Activated CD8-positive, alpha-beta memory T cell treated with anti-CD3 and anti-CD28 coated beads for 1 hour (primary cell): ENCODE measurements around the gene DHRS3.
A peak's percentile ranks its signal among the peaks of the same experiment; 100 is the strongest.

Experiments used
- DNase-seq, 2 donors: peaks; one replicate each; pipeline ENCODE4 v3.0.0-alpha.2; 2020; ENCODE audit warnings: low read depth in 1 of 2; ENCODE audit errors: extremely low read depth in 1 of 2

The DHRS3 gene

GRCh38 chr1:12640237-12640957 lies 22.4 kb upstream of the DHRS3 start:
- no peak for DNase-seq

GRCh38 chr1:12637693-12638092 lies 19.7 kb upstream of the DHRS3 start:
- no peak for DNase-seq

- DNase-seq = no peak
Observed at GRCh38 chr1:12636098-12636950, 18.3 kb upstream of the DHRS3 start.

GRCh38 chr1:12634696-12635202 lies 16.7 kb upstream of the DHRS3 start:
- no peak for DNase-seq

GRCh38 chr1:12634156-12634555 lies 16.1 kb upstream of the DHRS3 start:
- no peak for DNase-seq

- DNase-seq = no peak
Observed at GRCh38 chr1:12631571-12631970, 13.6 kb upstream of the DHRS3 start.

- no peak for DNase-seq
Observed at GRCh38 chr1:12630946-12631530, 13.0 kb upstream of the DHRS3 start.

GRCh38 chr1:12629985-12630760 lies 12.2 kb upstream of the DHRS3 start:
- DNase-seq = no peak

- no peak for DNase-seq
Observed at GRCh38 chr1:12629511-12629956, 11.5 kb upstream of the DHRS3 start.

- no peak for DNase-seq
Observed at GRCh38 chr1:12627296-12627695, 9.3 kb upstream of the DHRS3 start.

GRCh38 chr1:12626888-12627287 lies 8.9 kb upstream of the DHRS3 start:
- no peak for DNase-seq

- no peak for DNase-seq
Observed at GRCh38 chr1:12625276-12625675, 7.3 kb upstream of the DHRS3 start.

GRCh38 chr1:12622506-12622905 lies 4.5 kb upstream of the DHRS3 start:
- no peak for DNase-seq

GRCh38 chr1:12621346-12622335 lies 3.6 kb upstream of the DHRS3 start:
- DNase-seq = no peak

- DNase-seq = no peak
Observed at GRCh38 chr1:12620931-12621330, 2.9 kb upstream of the DHRS3 start.

- no peak for DNase-seq
Observed at GRCh38 chr1:12620488-12620865, 2.5 kb upstream of the DHRS3 start.

GRCh38 chr1:12619792-12620487 lies 1.9 kb upstream of the DHRS3 start:
- peak in 1 of 2 donors; percentile 61 for DNase-seq

- DNase-seq = no peak
Observed at GRCh38 chr1:12618965-12619791, 1.2 kb upstream of the DHRS3 start.
